ENCODE results near the gene TTF2.

DNA sequence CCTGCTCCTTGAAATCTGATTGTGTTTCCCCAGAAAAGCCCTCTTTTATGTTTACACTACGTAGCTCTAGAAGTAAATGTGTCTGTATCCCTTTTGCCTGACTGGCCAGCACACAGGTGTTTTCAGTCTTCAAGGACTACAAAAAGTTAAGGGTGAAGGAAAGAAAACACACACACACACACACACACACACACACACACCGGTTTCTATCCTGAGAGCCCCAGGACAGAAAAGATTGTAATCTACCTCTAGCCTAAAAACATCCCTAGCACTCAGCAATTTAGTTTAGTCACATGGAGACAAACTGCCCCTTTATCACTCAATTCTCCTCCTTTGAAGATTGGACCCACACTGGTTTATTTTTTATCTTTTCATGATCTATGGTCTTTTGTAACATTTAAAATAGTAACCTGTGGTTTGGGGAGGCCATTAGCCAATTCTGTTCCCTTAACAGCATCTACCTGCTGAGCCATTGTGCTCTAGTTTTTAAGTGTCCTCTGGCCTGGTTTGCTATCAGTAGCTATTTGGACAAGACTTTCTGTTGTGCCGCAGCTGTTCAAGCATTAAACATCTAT lies 77.2 kb downstream of the TTF2 start:
- TF ChIP-seq POLR2A (IDR thresholded peaks at IDR 0.05; ENCODE audit: control extremely low read depth in 1 of 2, low read depth in 2 of 2, low read length in 2 of 2) (no peak), RXRA (IDR thresholded peaks at IDR 0.05; ENCODE audit: insufficient read depth, low read depth, low read length) (no peak), RBBP5 (IDR thresholded peaks at IDR 0.05; ENCODE audit: borderline replicate concordance, low read depth, low read length) (no peak), POLR2AphosphoS5 (IDR thresholded peaks at IDR 0.05; ENCODE audit: low read depth, low read length) (no peak)
- TF ChIP-seq, protein P1, sequence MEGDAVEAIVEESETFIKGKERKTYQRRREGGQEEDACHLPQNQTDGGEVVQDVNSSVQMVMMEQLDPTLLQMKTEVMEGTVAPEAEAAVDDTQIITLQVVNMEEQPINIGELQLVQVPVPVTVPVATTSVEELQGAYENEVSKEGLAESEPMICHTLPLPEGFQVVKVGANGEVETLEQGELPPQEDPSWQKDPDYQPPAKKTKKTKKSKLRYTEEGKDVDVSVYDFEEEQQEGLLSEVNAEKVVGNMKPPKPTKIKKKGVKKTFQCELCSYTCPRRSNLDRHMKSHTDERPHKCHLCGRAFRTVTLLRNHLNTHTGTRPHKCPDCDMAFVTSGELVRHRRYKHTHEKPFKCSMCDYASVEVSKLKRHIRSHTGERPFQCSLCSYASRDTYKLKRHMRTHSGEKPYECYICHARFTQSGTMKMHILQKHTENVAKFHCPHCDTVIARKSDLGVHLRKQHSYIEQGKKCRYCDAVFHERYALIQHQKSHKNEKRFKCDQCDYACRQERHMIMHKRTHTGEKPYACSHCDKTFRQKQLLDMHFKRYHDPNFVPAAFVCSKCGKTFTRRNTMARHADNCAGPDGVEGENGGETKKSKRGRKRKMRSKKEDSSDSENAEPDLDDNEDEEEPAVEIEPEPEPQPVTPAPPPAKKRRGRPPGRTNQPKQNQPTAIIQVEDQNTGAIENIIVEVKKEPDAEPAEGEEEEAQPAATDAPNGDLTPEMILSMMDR (IDR thresholded peaks at IDR 0.05; ENCODE audit: control extremely low read depth in 1 of 3, insufficient read depth in 1 of 3, low read depth in 1 of 3, low read length in 3 of 3): no peak
